Neural progenitor cell (in vitro differentiated cells): ENCODE measurements around the gene AURKA.

Experiments used
- CTCF ChIP-seq: fragments of 200-600 bp; sonication (generic); IDR thresholded peaks from 2 replicates; pipeline ENCODE4 v1.5.1; 2017; ENCODE audit warnings: antibody characterized with exemption, mild to moderate bottlenecking
- EZH2 ChIP-seq: fragments of 200-600 bp; sonication (generic); IDR thresholded peaks from 2 replicates; pipeline ENCODE4 v1.6.1; 2017; ENCODE audit warnings: antibody characterized with exemption, mild to moderate bottlenecking, moderate library complexity

- TF ChIP-seq CTCF (no peak), EZH2 (no peak)
Measured at GRCh38 chr20:56438284-56438683, 46.3 kb upstream of the AURKA start.
